GM19467 (cell line): ENCODE results near the gene UIMC1.

Source experiments
- ATAC-seq: cut with Tn5 transposase; IDR thresholded peaks from one replicate; pipeline ENCODE4 v1.9.1; 2021; ENCODE audit warnings: mild to moderate bottlenecking, moderate library complexity; ENCODE audit not compliant: unreplicated experiment

Gene UIMC1

DNA sequence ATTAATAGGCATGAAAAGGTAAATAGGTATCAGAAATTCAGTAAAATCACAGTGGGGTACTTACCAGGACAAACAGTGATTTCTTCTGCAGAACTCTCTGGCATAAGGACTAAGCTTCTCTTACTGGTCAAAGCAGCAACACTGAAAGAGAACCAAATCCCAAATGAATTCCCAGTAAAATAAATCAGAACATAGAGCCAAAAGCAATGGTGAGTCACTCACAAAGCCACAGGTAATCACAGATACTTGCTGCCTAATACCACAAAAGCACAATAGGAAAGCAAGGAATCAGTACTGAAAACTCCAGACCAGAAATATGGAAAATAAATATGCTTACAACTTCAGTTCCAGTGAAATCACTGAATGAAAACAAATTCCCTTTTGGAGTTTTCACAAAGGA lies 50.7 kb downstream of the UIMC1 start:
- ATAC-seq = no peak

DNA sequence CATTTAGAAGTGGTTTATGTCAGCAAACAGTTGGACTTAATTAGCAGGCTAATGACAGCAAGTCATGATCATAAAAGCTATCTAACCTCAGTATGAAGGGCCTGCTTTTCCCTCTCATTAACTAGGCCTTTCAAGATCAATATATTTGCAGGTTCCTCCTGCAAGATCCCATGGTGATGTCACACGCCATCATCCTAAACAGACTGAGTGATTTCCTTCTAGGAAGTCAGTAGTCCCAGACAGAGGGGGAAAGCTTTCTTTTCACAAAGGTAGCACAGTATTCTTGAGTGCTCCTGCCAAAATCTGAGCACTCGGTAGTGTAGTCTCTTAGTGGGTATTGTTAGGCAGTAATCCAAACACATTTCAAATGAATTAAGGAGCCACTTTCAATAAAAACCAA lies 52.5 kb downstream of the UIMC1 start:
- no peak for ATAC-seq

DNA sequence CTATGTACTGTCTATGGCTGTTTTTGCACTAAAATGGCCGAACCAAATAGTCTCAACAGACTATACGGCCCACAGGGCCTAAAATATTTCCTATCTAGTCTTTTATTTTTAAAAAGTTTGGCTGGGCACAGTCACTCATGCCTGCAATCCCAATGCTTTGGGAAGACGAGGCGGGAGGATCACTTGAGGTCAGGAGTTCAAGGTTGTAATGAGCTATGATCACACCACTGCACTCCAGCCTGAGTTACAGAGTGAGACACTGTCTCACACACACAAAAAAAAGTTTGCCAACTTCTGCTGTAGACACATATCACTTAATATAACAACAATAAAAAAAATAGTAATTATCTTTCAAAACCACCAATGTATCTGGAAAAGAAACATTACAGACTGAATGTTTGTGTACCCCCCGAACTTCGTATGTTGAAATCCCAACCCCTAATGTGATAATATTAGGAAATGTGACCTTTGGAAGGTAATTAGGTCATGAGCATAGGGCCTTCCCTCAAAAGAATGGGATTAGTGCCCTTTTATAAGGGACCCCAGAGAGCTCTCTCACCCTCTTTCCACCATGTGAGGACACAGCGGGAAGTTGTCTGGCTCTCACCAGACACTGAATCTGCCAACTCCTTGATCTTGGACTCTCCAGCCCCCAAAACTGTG lies 53.9 kb downstream of the UIMC1 start:
- no peak for ATAC-seq

GRCh38 chr5:176948458-176948857 lies 58.1 kb downstream of the UIMC1 start:
- no peak for ATAC-seq

DNA sequence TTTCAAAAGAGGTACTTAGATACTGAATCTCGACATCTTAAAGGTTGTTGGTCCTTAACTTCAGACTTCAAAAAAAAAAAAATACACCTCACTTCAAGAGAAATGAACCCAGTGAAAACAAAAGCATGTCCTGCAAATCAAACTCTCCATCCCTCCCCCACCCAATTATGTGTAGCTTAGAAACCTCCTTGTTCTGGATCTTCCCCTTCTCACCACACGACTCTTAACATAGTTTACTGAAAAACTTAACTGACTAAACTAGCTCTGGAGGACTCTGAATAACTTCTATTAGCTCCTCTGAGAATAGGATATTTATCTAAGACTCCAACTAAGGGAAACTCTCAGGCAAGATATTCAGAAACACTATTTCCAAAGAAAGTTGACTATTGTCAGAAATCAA lies 58.7 kb downstream of the UIMC1 start:
- ATAC-seq = no peak

DNA sequence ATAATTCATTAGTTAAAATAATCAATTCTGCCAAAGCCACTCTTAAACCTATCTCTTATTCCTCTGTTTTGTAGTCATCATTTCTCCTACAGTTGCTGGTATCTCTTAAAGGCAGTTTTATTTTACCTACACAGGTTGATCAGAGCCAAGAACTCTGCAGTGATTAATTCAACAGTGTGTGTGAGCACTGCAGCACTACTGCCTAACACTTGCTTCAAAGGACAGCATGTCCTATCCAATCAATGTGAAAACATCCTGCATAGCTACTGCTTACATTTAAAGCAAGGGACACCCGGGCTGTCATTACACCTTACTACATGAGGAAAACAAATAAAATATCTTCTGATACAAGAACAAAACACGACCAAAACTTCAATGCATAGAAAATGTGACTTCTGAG lies 62.3 kb downstream of the UIMC1 start:
- ATAC-seq = no peak

DNA sequence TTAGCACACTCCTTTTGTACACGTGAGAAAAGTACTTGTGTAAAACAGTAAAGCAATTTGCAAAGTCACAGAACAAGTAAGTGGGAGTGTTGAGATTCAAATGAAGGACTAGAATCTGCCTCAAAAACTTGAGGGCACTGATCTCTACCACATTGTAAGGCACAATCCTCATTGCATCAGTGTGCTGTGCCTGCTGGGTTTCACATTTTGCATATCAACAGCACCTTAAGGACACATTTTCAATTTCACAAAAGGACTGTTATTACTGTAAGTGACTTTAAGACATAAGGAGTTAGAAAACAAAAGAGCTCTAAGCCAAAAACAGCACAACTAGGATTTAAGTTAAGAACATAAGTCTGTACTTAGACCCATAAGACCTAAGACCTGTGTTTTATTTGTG lies 62.8 kb downstream of the UIMC1 start:
- no peak for ATAC-seq

DNA sequence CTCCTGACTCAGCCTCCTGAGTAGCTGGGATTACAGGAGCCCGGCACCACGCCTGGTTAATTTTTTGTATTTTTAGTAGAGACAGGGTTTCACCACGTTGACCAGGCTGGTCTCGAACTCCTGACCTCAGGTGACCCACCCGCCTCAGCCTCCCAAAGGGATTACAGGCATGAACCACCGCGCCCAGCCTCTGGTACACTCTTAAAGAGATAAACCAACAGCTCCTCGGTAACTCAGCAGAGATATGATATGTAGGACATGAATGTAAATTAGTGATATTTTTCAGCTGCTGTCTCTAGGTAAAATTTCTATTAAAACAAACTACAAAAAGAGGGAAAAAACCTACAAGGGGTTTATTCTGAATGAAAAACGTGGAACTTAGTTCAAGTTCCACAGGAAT lies 64.6 kb downstream of the UIMC1 start:
- ATAC-seq = no peak

DNA sequence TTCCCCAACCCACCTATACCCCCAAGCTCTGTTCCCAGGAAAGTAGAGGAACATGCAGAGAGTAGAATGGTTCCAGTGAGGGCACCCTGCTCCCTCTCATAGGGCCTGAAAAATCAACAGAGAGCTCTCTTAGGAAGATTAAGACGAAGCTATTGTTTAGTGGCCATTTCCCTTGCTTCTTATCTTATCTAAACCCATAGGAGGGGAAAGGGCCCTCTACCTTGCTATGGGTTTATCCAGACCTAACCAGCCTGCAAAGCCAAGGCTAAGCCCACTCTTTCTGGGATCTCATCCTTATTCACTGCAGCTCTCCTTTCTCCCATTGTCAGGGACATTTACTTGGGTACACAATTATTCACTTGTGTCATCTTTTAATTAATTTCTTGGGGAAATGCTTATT lies 68.1 kb downstream of the UIMC1 start:
- no peak for ATAC-seq

DNA sequence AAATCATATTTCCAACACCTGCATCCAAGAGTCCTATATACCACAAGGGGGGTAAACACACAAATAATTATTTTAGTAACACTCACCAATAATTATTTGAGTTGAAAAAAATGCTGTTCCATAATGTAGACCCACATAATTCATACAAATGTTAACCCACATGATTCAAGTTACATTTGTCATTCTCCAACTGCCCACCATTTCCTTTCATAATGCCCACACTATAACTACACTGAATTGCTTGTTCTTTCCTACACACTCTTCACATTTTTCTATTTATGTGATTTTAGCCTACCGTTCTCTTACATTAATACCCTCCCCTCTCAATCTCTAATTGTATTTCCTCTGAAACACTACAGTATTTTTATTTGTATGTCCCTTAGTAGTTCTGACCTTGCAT lies 71.6 kb downstream of the UIMC1 start:
- ATAC-seq = no peak

DNA sequence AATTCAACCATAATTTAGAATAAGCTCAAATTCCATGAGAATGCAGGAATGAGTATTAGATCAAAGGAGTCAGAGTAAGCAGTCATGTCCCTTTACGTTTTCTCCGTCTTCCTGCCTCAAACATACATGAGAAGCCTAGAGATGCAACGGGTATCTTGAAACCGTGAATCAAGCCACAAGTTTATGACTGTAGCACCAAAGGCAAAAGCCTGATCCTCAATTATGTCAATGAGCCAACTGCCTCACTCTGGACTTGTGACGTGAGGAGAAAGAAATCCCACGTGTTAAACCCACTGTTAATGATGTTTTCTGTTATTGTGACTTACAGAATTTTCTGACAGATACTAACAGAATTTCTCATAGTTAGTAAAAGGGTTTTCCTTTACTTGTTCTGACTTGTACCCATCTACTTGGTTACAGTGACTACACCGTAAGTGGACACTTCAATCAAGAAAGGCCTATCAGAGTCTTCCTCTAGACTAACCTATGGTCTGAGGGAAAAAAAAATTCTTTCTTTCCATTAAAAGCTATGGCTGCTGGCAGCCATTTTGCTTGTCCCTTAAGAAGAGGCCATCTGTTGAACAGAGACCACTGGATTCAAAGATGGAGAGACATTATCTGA lies 72.2 kb downstream of the UIMC1 start:
- no peak for ATAC-seq

DNA sequence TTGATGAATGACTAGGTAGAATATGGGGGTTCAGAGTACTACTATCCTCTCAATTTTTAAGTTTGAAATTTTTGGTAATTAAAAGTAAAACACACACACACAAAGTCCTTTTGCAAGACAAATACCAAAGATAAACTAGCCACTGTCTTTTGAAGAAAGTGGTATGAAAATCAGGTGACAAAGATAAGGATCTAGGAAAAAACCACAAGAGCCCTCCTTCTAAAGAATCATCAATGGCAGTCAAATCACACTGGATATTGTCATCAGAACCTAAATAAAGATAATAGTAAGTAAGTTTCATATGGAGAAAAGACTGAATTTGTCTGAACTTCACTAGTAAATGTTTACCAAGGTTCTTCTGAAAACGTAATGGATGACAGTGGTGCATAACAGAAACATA lies 76.9 kb downstream of the UIMC1 start:
- no peak for ATAC-seq

DNA sequence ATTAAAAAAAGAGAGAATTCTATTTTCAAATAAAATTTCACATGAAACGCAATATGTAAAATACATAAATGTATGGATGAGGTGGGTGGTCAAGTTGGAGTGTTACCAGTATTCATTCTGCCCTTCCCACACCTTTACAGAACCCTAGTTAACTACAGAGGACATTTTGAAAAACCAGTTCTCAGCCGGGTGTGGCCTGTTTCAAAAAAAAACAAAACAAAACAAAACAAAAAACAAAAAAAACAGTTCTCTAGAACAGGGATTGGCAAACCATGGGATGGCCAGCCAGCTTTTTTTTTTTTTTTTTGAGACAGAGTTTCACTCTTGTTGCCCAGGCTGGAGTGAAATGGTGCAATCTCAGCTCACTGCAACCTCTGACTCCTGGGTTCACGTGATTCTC lies 79.0 kb downstream of the UIMC1 start:
- ATAC-seq = no peak

DNA sequence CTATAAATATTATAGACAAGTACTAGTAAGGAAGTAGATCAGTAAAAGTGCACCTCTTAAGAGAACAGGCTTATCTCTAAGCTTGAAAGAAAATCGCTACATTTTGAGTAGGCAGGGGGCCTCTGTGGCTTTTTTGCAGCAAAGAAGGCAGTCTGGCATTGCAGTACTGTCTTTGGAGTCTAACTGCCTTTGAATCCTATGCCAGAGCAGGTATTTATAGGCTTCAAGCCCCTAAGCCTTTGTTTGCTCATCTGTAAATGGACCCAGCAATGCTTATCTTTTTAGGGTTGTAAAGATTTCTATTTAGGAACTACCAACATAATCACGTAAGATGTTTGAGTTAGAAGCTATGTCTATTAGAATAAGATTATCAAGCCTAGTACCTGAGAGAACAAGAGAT lies 83.8 kb downstream of the UIMC1 start:
- no peak for ATAC-seq

DNA sequence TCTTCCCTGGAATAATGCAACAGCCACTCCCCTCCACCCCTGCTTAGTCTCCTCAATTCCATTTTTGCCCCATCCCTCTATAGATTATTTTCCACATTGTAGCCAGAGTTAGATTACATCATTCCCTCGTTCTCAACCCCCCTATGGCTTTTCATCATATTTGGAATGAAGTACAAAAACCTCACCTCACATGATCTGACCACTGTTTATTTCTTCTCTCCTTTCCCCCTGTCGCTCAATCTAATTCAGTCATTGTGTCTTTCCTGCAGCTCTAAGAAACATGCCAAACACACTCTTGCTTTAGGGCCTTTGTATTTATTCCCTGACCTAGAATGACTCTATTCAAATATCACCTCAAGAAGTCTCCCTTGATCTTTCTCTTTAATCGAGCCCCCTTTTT lies 84.9 kb downstream of the UIMC1 start:
- no peak for ATAC-seq

DNA sequence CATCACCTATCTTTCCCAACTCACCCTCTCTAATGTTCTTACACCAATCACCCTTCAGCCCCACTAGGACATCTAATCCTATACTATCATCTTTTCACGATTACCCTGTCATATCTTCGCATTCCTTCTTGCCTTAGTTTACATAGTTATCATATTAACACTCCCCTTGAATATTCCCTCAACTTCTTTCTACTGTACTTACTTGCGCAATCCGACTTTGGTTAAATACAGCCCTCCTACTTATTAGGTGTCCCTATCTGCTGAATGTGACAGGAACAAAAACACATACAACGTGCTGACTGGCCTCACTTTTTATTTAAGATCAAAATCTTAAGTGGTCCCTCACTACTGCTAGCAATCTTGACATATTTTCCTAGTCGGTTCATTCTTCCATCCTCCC lies 88.0 kb downstream of the UIMC1 start:
- ATAC-seq = no peak

GRCh38 chr5:176916337-176916736 lies 90.2 kb downstream of the UIMC1 start:
- no peak for ATAC-seq

DNA sequence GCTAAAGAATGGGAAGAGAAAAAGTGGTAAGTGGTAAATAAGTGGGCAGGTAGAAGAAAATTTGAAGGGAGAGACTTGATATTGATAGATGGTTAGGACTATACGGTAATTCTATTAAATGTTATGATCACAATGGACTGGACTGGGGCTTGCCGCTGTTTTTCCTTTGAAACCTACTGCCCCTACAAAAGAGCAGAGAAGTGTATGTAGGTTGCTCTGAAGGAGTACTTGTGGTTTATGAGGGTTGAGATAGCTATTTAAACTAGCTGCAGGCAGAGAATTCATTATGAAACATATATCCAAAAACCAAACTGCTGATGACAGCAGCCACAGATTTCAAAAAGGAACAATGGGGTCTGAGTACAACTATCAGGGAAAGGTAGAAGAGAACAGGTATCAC lies 90.7 kb downstream of the UIMC1 start:
- no peak for ATAC-seq

GRCh38 chr5:176912115-176912514 lies 94.5 kb downstream of the UIMC1 start:
- no peak for ATAC-seq

DNA sequence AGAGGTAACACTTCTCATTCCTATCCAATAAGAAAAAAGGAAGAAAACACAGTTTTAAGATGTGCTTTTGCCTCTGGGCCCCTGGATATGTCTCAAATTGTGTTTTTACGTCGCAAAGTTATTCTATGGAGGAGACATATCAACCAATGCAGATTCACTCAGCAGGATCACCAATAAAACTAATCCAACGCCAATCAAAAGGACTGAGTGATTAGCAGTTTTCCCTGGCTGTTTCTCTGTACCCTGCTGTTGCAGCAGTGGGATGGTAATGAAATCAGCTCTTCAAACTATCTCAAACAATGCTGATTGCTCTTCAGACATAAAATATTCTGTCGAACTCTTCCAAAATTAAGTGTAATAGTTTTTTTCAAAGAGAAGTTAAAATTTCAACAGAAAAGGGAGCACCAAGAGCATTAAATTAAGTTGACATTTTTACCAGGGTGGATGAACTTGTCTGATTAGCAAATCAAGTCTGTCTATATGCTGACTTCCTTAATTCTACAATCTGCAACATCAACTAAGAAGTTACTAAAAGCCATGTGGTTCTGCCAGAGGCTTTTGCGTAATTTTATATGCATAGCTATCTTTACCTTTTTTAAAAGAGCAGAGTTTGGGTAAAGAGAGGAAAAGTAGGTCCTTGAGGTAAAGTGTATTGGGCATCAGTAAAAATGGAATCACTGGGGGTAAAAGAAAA lies 97.8 kb downstream of the UIMC1 start:
- no peak for ATAC-seq

DNA sequence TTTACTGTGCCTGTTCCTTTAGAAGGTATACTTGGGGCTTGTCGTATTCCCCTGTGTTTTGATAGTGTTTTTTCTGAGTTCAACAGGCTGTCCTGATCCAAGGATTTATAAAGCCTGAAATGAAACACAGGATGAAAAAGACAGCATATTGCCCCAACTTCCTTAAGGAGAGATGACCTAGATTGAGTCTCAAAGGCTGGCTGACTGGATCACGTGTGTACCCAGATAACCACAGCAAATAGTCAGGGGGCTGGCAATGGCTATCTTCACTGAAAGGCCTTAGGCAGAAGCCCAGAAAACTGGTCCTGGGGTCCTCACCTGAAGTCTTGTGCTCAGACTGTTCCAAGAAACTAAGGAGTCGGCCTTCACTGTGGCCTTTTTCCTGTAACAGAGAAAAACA lies 99.8 kb downstream of the UIMC1 start:
- no peak for ATAC-seq

DNA sequence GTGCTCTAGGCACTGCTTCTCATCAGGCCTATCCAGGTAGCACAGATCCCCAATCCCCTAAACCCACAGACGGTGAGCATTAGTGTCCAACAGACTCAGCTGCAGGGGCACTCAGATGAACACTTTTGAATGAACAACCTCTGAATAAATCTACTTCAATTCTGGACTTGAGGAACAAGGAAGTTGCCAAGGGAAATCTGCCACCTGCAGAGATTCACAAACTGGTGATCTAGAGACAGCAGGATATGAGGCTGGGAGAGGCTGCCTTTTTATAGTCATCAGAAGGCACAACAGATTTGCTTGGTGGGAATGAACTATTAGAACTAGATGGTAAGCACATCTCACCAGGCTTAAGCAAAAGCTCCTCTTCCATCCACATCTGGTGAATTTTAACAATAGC lies 100.5 kb downstream of the UIMC1 start:
- ATAC-seq = no peak

DNA sequence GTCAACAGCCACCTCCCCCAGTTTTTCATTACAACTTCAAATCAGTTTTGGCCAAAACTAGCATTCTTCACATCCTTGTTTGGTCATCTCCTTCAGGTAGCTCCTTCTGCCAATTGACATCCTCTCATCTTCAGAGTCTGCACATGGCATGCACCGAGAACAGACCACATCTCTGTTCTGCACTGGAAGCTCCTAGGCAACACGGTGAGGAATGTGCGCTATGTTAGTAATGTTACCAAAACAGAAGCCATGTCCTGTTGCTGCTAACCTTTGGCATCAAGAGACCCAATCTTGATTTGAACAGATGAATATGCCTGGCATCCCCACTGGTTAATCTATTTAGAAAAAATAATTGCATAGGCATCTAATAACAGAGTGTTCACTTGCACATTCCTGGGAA lies 102.3 kb downstream of the UIMC1 start:
- ATAC-seq = no peak
